Uterus (tissue), 4 donors: Measurements from ENCODE around the gene TMEM132A. TPM values are rescaled to one million over a fixed set of nuclear protein-coding genes. Genes with fewer than 3 reads are reported as not detected.

Experiments used
- DNase-seq, 2 donors: peaks; one replicate each; pipeline ENCODE4 v3.0.0-alpha.2; 2019 to 2020
- H3K27ac ChIP-seq, 2 donors: fragments of 200-600 bp; sonication (generic); 1 replicate in 1 of 2; 2 replicates in 1 of 2; pipeline ENCODE4 v1.5.1; 2016 to 2018
- H3K27me3 ChIP-seq, 2 donors: fragments of 200-600 bp; sonication (generic); one replicate each; pipeline ENCODE4 v1.5.1; 2018 to 2019; ENCODE audit warnings: control low read depth in 1 of 2
- H3K36me3 ChIP-seq, 2 donors: fragments of 200-600 bp; sonication (generic); one replicate each; pipeline ENCODE4 v1.5.1; 2019; ENCODE audit warnings: control low read depth in 1 of 2
- H3K4me1 ChIP-seq, 2 donors: fragments of 200-600 bp; sonication (generic); one replicate each; pipeline ENCODE4 v1.5.1; 2018 to 2019; ENCODE audit warnings: control low read depth in 1 of 2
- H3K4me3 ChIP-seq, 2 donors: fragments of 200-600 bp; sonication (generic); 1 replicate in 1 of 2; 2 replicates in 1 of 2; pipeline ENCODE4 v1.5.1; 2018 to 2019; ENCODE audit warnings: mild to moderate bottlenecking in 1 of 2
- H3K9me3 ChIP-seq, 2 donors: fragments of 200-600 bp; sonication (generic); one replicate each; pipeline ENCODE4 v1.5.1; 2019; ENCODE audit warnings: control low read depth in 1 of 2
- POLR2A ChIP-seq, 2 donors: fragments of 450-650 bp; IDR thresholded peaks; one replicate each; pipeline ENCODE4 v1.6.1; 2016; ENCODE audit warnings: antibody characterized with exemption in 2 of 2, mild to moderate bottlenecking in 1 of 2, moderate library complexity in 1 of 2
- intact Hi-C: fragments of 100-400 bp; cut with DNase I; formaldehyde crosslinking; loops from one replicate; pipeline ENCODE4 v1.15.1; 2023; ENCODE audit warnings: low total_unique reads
- total RNA-seq, 4 donors: library from RNA; depleted of rRNA in 3 of 4; stranded (reverse); fragments of >200 nt in 3 of 4; gene quantifications; one replicate each; pipeline versions ENCODE4 v1.1.0 to v1.2.4, GENCODE V29; 2014 to 2023
- TF ChIP-seq, protein P1 (sequence below), 4 experiments: fragments of 200-600 bp in 2 of 4; fragments of 450-650 bp in 2 of 4; sonication (generic) in 2 of 4; IDR thresholded peaks; one replicate each; pipeline ENCODE4 v1.5.1; 2016 to 2019; ENCODE audit warnings: antibody characterized with exemption in 4 of 4, mild to moderate bottlenecking in 2 of 4, moderate library complexity in 1 of 4
- donor health status: DM: yes; HTN: yes; CAD: no.

Gene TMEM132A
- total RNA-seq, 4 donors from 2014 or later = under 0.01 to 47.7 (median 7.7) TPM

GRCh38 chr11:60937811-60938210, 13.6 kb downstream of the TMEM132A start:
- intact Hi-C loops = no loop called here
- no peak overlapping the region for H3K27ac ChIP-seq

DNA sequence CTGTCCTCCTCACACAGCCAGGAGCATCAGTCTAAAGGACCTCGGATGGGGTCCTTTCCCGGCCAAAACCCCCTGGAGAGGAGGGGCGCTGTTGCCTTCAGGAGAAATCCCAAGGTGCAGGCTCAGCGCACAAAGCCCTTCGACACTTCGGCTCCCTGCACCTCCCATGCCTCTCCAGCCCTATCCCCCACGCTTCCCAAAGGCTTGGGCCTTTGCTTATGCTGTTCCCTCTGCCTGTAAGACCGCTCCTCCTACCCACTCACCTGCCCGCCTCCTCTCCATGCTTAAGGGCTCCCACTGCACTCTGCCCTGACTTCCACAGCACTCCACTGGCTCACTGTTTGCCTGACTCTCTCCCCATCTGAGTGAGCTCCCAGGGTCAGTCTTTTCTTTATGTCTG, 14.2 kb downstream of the TMEM132A start:
- TF ChIP-seq POLR2A (IDR thresholded peaks at IDR 0.05) = no peak
- TF ChIP-seq, protein P1, sequence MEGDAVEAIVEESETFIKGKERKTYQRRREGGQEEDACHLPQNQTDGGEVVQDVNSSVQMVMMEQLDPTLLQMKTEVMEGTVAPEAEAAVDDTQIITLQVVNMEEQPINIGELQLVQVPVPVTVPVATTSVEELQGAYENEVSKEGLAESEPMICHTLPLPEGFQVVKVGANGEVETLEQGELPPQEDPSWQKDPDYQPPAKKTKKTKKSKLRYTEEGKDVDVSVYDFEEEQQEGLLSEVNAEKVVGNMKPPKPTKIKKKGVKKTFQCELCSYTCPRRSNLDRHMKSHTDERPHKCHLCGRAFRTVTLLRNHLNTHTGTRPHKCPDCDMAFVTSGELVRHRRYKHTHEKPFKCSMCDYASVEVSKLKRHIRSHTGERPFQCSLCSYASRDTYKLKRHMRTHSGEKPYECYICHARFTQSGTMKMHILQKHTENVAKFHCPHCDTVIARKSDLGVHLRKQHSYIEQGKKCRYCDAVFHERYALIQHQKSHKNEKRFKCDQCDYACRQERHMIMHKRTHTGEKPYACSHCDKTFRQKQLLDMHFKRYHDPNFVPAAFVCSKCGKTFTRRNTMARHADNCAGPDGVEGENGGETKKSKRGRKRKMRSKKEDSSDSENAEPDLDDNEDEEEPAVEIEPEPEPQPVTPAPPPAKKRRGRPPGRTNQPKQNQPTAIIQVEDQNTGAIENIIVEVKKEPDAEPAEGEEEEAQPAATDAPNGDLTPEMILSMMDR (IDR thresholded peaks at IDR 0.05) = no peak
- no peak for DNase-seq
- intact Hi-C loops = no loop called here
- Histone ChIP-seq H3K27ac (no peak overlapping the region), H3K36me3 (no peaks in the 10 kb centered on the region), H3K4me3 (no peak overlapping the region), H3K4me1 (no peaks in the 10 kb centered on the region), H3K27me3 (no peaks in the 10 kb centered on the region), H3K9me3 (no peaks in the 10 kb centered on the region)

More at GRCh38 chr11:60937811-60938210, 13.6 kb downstream of the TMEM132A start:
- DNase-seq = no peak
- Histone ChIP-seq H3K36me3 (no peaks in the 10 kb centered on the region), H3K4me1 (no peaks in the 10 kb centered on the region), H3K27me3 (no peaks in the 10 kb centered on the region), H3K9me3 (no peaks in the 10 kb centered on the region), H3K4me3 (no peak overlapping the region)
- TF ChIP-seq, protein P1 (IDR thresholded peaks at IDR 0.05) = no peak
- no peak for TF ChIP-seq POLR2A (IDR thresholded peaks at IDR 0.05)

DNA sequence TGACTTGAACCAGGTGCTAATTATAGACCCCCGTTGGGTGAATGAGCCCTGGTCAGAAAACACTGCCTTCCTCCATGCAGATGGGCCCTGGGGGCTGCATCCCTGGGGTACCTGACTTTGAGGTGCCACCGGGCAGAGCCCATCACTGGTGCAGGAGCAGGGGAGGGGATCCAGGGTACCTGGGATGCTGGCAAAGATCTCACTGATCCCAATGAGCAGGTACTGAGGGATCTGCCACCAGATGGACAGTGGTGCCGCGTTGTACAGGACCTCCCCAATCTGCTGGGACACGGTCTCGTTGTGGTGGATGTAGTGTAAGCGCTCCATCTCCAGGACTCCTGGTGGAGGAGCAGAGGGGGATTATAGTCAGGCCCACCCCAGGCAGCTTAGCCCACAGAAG, 15.0 kb downstream of the TMEM132A start:
- Histone ChIP-seq H3K36me3 (no peaks in the 10 kb centered on the region), H3K27me3 (no peaks in the 10 kb centered on the region), H3K27ac (no peak overlapping the region), H3K4me3 (no peak overlapping the region), H3K9me3 (no peaks in the 10 kb centered on the region), H3K4me1 (no peaks in the 10 kb centered on the region)
- no peak for DNase-seq
- intact Hi-C loops = no loop called here
- TF ChIP-seq POLR2A (IDR thresholded peaks at IDR 0.05) = no peak
- TF ChIP-seq, protein P1 (IDR thresholded peaks at IDR 0.05) = no peak

GRCh38 chr11:60939855-60940254, 15.6 kb downstream of the TMEM132A start:
- Histone ChIP-seq H3K36me3 (no peaks in the 10 kb centered on the region), H3K9me3 (no peaks in the 10 kb centered on the region)

GRCh38 chr11:60941371-60942119, 17.3 kb downstream of the TMEM132A start:
- H3K36me3 ChIP-seq = no peaks in the 10 kb centered on the region

More at GRCh38 chr11:60939855-60940254, 15.6 kb downstream of the TMEM132A start:
- no peak overlapping the region for H3K27ac ChIP-seq
- intact Hi-C loops = no loop called here
- DNase-seq = no peak
- TF ChIP-seq, protein P1 (IDR thresholded peaks at IDR 0.05) = no peak
- TF ChIP-seq POLR2A (IDR thresholded peaks at IDR 0.05) = no peak
- no peak overlapping the region for H3K4me3 ChIP-seq
- H3K27me3 ChIP-seq = no peaks in the 10 kb centered on the region
- H3K4me1 ChIP-seq = no peaks in the 10 kb centered on the region

More at GRCh38 chr11:60941371-60942119, 17.3 kb downstream of the TMEM132A start:
- intact Hi-C loops = no loop called here
- DNase-seq = no peak
- Histone ChIP-seq H3K4me3 (no peak overlapping the region), H3K27ac (no peak overlapping the region), H3K27me3 (no peaks in the 10 kb centered on the region), H3K4me1 (no peaks in the 10 kb centered on the region), H3K9me3 (no peaks in the 10 kb centered on the region)
- TF ChIP-seq, protein P1 (IDR thresholded peaks at IDR 0.05) = no peak
- no peak for TF ChIP-seq POLR2A (IDR thresholded peaks at IDR 0.05)
